ENCODE measurements around the gene ORAI3. TPM values are rescaled to one million over a fixed set of nuclear protein-coding genes. Genes with fewer than 3 reads are reported as not detected.

ORAI3 gene
- polyA plus RNA-seq, 1 of the 3 experiments (the other 2 are of a cell fraction), result 29.0 TPM

DNA sequence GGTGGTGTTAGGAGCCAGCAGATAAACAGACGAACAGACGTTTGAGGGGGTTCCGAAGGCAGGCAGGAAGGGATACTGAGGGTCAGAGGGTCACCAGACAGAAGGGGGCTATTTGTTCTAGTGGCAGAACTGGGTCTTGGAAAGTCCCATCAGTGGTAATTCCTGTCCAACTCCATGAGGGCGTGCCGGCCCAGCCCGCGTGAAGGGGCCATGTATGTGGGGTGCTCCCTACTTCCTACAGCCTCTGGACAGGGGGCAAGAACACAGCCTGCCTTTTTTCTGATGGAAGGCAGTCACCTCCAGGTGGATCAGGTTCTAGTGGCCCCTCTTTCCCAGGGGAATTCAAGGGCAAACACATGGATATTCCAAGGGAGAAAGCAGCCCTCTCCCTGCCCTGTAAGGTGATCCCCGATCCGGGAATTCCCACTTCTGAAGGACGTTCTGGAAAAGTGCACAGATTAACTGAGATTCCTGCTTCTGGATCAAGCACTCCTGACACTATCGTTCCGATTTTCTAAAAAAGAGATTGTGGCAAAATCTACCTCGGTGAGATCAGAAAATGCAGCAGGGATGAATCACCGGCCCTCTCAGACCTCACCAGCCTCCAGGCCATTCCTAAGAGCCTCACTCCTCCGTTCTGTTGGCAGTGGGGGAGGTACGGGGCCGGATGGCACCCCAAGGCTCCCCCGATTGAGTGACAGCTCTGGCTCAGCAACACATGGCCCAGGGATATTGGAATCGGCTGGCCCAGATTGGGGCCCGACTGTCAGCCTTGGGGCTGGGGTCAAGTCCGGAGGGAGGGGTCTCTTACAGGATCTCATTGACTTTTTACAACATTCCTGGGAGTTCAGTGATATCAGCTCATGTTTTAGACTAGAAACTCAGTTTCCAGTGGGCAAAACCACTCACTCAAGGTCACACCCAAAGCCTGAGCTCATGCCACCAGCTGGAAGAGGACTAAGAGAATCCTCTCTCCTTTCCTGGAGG is 49.1 kb downstream of the ORAI3 start (continued):
- TF ChIP-seq EZH2phosphoT487 (IDR thresholded peaks at IDR 0.05; ENCODE audit: borderline replicate concordance, low read depth) (no peak), GABPA (IDR thresholded peaks at IDR 0.05; ENCODE audit: low read depth) (0 out of 2 replicates have a peak, but pooled peaks have one; percentile 17), RXRA (IDR thresholded peaks at IDR 0.05; ENCODE audit: borderline replicate concordance, low read depth) (no peak; the same call in 1 of the 2 replicates), TEAD4 (IDR thresholded peaks at IDR 0.05; ENCODE audit: borderline replicate concordance, insufficient read depth) (peak; percentile 35; the same call in 1 of the 2 replicates), MEF2A (IDR thresholded peaks at IDR 0.05; ENCODE audit: borderline replicate concordance, low read depth) (no peak), FOXJ3 (CRISPR knock-in tag; IDR thresholded peaks at IDR 0.05) (no peak), FOXM1 (IDR thresholded peaks at IDR 0.05; ENCODE audit: low read depth) (no peak), RCOR1 (IDR thresholded peaks at IDR 0.05; ENCODE audit: low read length) (no peak), EP300 (IDR thresholded peaks at IDR 0.05; ENCODE audit: borderline replicate concordance in 1 of 2, low read depth in 1 of 2, low read length in 1 of 2) (peak in 1 of 2 experiments; percentile 53; a peak in 1 of 4 replicates), SIN3A (IDR thresholded peaks at IDR 0.05; ENCODE audit: borderline replicate concordance, low read depth, low read length) (no peak; the same call in 1 of the 2 replicates)
- TF ChIP-seq, protein P1, sequence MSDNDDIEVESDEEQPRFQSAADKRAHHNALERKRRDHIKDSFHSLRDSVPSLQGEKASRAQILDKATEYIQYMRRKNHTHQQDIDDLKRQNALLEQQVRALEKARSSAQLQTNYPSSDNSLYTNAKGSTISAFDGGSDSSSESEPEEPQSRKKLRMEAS (IDR thresholded peaks at IDR 0.05; ENCODE audit: low read depth), result peak; percentile 78
- TF ChIP-seq, protein P2, sequence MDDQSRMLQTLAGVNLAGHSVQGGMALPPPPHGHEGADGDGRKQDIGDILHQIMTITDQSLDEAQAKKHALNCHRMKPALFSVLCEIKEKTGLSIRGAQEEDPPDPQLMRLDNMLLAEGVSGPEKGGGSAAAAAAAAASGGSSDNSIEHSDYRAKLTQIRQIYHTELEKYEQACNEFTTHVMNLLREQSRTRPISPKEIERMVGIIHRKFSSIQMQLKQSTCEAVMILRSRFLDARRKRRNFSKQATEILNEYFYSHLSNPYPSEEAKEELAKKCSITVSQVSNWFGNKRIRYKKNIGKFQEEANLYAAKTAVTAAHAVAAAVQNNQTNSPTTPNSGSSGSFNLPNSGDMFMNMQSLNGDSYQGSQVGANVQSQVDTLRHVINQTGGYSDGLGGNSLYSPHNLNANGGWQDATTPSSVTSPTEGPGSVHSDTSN (IDR thresholded peaks at IDR 0.05), result peak; percentile 92
- TF ChIP-seq, protein P3, sequence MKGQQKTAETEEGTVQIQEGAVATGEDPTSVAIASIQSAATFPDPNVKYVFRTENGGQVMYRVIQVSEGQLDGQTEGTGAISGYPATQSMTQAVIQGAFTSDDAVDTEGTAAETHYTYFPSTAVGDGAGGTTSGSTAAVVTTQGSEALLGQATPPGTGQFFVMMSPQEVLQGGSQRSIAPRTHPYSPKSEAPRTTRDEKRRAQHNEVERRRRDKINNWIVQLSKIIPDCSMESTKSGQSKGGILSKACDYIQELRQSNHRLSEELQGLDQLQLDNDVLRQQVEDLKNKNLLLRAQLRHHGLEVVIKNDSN (IDR thresholded peaks at IDR 0.05; ENCODE audit: borderline replicate concordance, low read depth), result no peak; the same call in 1 of the 2 replicates
- TF ChIP-seq, protein P4, sequence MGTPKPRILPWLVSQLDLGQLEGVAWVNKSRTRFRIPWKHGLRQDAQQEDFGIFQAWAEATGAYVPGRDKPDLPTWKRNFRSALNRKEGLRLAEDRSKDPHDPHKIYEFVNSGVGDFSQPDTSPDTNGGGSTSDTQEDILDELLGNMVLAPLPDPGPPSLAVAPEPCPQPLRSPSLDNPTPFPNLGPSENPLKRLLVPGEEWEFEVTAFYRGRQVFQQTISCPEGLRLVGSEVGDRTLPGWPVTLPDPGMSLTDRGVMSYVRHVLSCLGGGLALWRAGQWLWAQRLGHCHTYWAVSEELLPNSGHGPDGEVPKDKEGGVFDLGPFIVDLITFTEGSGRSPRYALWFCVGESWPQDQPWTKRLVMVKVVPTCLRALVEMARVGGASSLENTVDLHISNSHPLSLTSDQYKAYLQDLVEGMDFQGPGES (IDR thresholded peaks at IDR 0.05; ENCODE audit: low read depth, low read length), result no peak
- TF ChIP-seq, protein P5, sequence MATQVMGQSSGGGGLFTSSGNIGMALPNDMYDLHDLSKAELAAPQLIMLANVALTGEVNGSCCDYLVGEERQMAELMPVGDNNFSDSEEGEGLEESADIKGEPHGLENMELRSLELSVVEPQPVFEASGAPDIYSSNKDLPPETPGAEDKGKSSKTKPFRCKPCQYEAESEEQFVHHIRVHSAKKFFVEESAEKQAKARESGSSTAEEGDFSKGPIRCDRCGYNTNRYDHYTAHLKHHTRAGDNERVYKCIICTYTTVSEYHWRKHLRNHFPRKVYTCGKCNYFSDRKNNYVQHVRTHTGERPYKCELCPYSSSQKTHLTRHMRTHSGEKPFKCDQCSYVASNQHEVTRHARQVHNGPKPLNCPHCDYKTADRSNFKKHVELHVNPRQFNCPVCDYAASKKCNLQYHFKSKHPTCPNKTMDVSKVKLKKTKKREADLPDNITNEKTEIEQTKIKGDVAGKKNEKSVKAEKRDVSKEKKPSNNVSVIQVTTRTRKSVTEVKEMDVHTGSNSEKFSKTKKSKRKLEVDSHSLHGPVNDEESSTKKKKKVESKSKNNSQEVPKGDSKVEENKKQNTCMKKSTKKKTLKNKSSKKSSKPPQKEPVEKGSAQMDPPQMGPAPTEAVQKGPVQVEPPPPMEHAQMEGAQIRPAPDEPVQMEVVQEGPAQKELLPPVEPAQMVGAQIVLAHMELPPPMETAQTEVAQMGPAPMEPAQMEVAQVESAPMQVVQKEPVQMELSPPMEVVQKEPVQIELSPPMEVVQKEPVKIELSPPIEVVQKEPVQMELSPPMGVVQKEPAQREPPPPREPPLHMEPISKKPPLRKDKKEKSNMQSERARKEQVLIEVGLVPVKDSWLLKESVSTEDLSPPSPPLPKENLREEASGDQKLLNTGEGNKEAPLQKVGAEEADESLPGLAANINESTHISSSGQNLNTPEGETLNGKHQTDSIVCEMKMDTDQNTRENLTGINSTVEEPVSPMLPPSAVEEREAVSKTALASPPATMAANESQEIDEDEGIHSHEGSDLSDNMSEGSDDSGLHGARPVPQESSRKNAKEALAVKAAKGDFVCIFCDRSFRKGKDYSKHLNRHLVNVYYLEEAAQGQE (IDR thresholded peaks at IDR 0.05; ENCODE audit: low read depth, low read length), result no peak; the same call in 1 of the 2 replicates
